Keratinocyte (primary cell): ENCODE data around the gene PCSK2. TPM values are rescaled to one million over a fixed set of nuclear protein-coding genes. Genes with fewer than 3 reads are reported as not detected.

Experiments used
- DNase-seq: peaks from one replicate; pipeline ENCODE4 v3.0.0-alpha.2; 2011; ENCODE audit warnings: low read depth, missing footprints, low spot score
- FAIRE-seq: peaks from 2 replicates; lab custom pipeline; 2011; peaks lifted over from hg19 to GRCh38; lab: Jason Lieb, UNC
- H2AFZ ChIP-seq: 2 replicates; pipeline ENCODE4 v1.6.0; 2012; ENCODE audit warnings: low read length, control low read depth, inconsistent platforms; ENCODE audit not compliant: control insufficient read depth
- H3K27ac ChIP-seq: 2 replicates; pipeline ENCODE4 v1.5.1; 2011; ENCODE audit warnings: low read length; ENCODE audit not compliant: control insufficient read depth, insufficient read depth
- H3K27me3 ChIP-seq: 3 replicates; pipeline ENCODE4 v1.6.0; 2011; ENCODE audit warnings: low read length; ENCODE audit not compliant: control insufficient read depth, insufficient read depth; ENCODE audit errors: extremely low read depth
- H3K36me3 ChIP-seq, 2 experiments: 2 replicates in 1 of 2; 3 replicates in 1 of 2; pipeline ENCODE4 v1.5.1; 2011; ENCODE audit warnings: low read length in 2 of 2, mild to moderate bottlenecking in 1 of 2; ENCODE audit not compliant: control insufficient read depth in 2 of 2, insufficient read depth in 2 of 2; ENCODE audit errors: extremely low read depth in 1 of 2
- H3K4me1 ChIP-seq: 3 replicates; pipeline ENCODE4 v1.5.1; 2011; ENCODE audit warnings: low read length; ENCODE audit not compliant: control insufficient read depth, insufficient read depth; ENCODE audit errors: extremely low read depth
- H3K4me2 ChIP-seq: 3 replicates; pipeline ENCODE4 v1.6.0; 2011; ENCODE audit warnings: low read depth, low read length; ENCODE audit not compliant: control insufficient read depth, insufficient read depth; ENCODE audit errors: extremely low read depth
- H3K4me3 ChIP-seq, 3 experiments: fragments of 200-600 bp in 1 of 3; sonication (generic) in 1 of 3; 2 replicates in 2 of 3; 3 replicates in 1 of 3; pipeline ENCODE4 v1.5.1; 2011 to 2016; ENCODE audit warnings: low read length in 3 of 3, mild to moderate bottlenecking in 3 of 3, control low read depth in 2 of 3, inconsistent platforms in 1 of 3, low read depth in 1 of 3, mixed read lengths in 1 of 3, mixed run types in 1 of 3, moderate library complexity in 1 of 3; ENCODE audit not compliant: control insufficient read depth in 2 of 3, insufficient read depth in 2 of 3; ENCODE audit errors: extremely low read depth in 1 of 3
- H3K79me2 ChIP-seq: 2 replicates; pipeline ENCODE4 v1.6.0; 2012; ENCODE audit warnings: low read length; ENCODE audit not compliant: control insufficient read depth, insufficient read depth
- H3K9ac ChIP-seq: 3 replicates; pipeline ENCODE4 v1.6.0; 2011; ENCODE audit warnings: low read length; ENCODE audit not compliant: control insufficient read depth, insufficient read depth; ENCODE audit errors: extremely low read depth
- H3K9me1 ChIP-seq: 3 replicates; pipeline ENCODE4 v1.6.0; 2011; ENCODE audit warnings: low read length; ENCODE audit not compliant: control insufficient read depth, insufficient read depth; ENCODE audit errors: extremely low read depth
- H3K9me3 ChIP-seq: 2 replicates; pipeline ENCODE4 v1.5.1; 2012; ENCODE audit warnings: low read depth, low read length; ENCODE audit not compliant: control insufficient read depth
- H4K20me1 ChIP-seq: 3 replicates; pipeline ENCODE4 v1.6.0; 2011; ENCODE audit warnings: low read length; ENCODE audit not compliant: control insufficient read depth, insufficient read depth; ENCODE audit errors: extremely low read depth
- EZH2 ChIP-seq: IDR thresholded peaks from one replicate; pipeline ENCODE4 v1.6.1; 2012; ENCODE audit warnings: inconsistent platforms, mild to moderate bottlenecking, low read length, moderate library complexity
- dilution Hi-C: fragments of 300-500 bp; cut with MboI; formaldehyde crosslinking; loops from one replicate; pipeline ENCODE4 v1.7.0; 2020; ENCODE audit warnings: low sequenced_read_pairs; ENCODE audit not compliant: extremely low pct_ligation_motif_present
- polyA plus RNA-seq, 5 experiments: library from polyadenylated mRNA; depleted of rRNA in 3 of 5; stranded (reverse) in 3 of 5; stranded (forward) in 1 of 5; unstranded in 1 of 5; fragments of >200 nt; gene quantifications; 1 replicate in 1 of 5; 2 replicates in 3 of 5; 3 replicates in 1 of 5; pipeline versions ENCODE4 v1.2.1 to v1.2.3, GENCODE V29; 2011 to 2012; ENCODE audit warnings: missing spikeins in 2 of 5, low read depth in 1 of 5, low replicate concordance in 1 of 5
- TF ChIP-seq, protein P1 (sequence below), 3 experiments: IDR thresholded peaks in 1 of 3; conservative IDR thresholded peaks in 1 of 3; optimal IDR thresholded peaks in 1 of 3; 2 replicates in 2 of 3; 3 replicates in 1 of 3; pipeline versions ENCODE3 to v1.5.1; 2011; ENCODE audit warnings: low read length in 3 of 3, mild to moderate bottlenecking in 3 of 3, moderate library complexity in 2 of 3, control low read depth in 1 of 3, inconsistent platforms in 1 of 3; ENCODE audit not compliant: insufficient read depth in 2 of 3; ENCODE audit errors: extremely low read depth in 1 of 3

The PCSK2 gene
- polyA plus RNA-seq, 1 donor (not counting 4 experiments of a cell fraction or from before 2014, with no cell fraction given), result not detected

DNA sequence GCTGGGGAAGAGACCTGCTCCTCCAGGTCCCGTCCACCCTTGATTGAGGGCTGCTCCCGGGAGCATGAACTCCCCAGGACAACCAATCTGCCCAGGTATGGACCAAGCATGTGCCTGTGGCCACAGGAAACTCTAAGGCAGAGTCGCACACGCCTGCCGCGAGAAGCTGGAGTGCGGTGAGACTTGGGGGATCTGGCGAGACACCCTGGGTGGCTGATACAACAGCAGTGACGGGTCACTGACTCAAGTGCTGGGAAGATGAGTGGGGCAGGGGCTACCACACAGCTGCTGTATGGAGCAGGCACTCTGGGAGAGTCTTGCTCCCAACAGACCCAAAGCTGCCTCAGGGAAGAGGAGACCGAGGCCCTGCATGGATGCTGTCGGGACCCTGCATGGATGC lies 264.2 kb downstream of the PCSK2 start:
- dilution Hi-C loops, result no loop called here
- DNase-seq, result no peak
- no peak overlapping the region for H3K27ac ChIP-seq
- TF ChIP-seq, protein P1, sequence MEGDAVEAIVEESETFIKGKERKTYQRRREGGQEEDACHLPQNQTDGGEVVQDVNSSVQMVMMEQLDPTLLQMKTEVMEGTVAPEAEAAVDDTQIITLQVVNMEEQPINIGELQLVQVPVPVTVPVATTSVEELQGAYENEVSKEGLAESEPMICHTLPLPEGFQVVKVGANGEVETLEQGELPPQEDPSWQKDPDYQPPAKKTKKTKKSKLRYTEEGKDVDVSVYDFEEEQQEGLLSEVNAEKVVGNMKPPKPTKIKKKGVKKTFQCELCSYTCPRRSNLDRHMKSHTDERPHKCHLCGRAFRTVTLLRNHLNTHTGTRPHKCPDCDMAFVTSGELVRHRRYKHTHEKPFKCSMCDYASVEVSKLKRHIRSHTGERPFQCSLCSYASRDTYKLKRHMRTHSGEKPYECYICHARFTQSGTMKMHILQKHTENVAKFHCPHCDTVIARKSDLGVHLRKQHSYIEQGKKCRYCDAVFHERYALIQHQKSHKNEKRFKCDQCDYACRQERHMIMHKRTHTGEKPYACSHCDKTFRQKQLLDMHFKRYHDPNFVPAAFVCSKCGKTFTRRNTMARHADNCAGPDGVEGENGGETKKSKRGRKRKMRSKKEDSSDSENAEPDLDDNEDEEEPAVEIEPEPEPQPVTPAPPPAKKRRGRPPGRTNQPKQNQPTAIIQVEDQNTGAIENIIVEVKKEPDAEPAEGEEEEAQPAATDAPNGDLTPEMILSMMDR (optimal IDR thresholded peaks at IDR 0.05 in 1 of 3, IDR thresholded peaks at IDR 0.05 in 1 of 3, conservative IDR thresholded peaks at IDR 0.05 in 1 of 3; ENCODE audit: extremely low read depth in 1 of 3, insufficient read depth in 2 of 3, low read length in 3 of 3), result no peak
- no peak for TF ChIP-seq EZH2
- H3K9me3 ChIP-seq, result no peaks in the 10 kb centered on the region
- H3K9ac ChIP-seq, result no peak overlapping the region
- H3K27me3 ChIP-seq, result no peaks in the 10 kb centered on the region
- H3K79me2 ChIP-seq, result no peaks in the 10 kb centered on the region
- H4K20me1 ChIP-seq, result no peaks in the 10 kb centered on the region
- H3K36me3 ChIP-seq, result no peaks in the 10 kb centered on the region
- no peak for FAIRE-seq
- H2AFZ ChIP-seq, result no peak overlapping the region
- no peaks in the 10 kb centered on the region for H3K4me1 ChIP-seq
- no peaks in the 10 kb centered on the region for H3K9me1 ChIP-seq
- no peak overlapping the region for H3K4me2 ChIP-seq
- H3K4me3 ChIP-seq, result no peak overlapping the region

DNA sequence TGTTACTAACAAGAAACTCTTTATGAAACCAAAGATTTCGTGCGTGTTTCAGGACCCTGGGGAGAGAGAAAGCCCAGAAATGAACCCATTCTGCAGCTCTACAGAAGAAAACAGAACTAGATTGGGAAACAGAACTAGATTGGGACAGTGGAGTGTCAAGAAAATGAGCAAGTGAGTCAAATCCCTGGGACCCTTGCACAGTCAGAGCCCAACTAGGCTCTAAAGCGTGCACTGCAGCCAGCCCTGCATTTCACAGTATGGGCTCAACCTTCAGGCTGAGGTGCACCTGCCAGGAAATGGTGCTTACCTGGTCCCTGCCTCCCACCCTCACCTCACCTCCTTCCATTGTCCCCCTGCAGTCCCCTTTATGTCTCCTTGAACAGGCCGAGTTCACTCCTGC lies 264.6 kb downstream of the PCSK2 start:
- H3K36me3 ChIP-seq, result no peaks in the 10 kb centered on the region
- H3K4me3 ChIP-seq, result no peak overlapping the region
- no peaks in the 10 kb centered on the region for H3K9me1 ChIP-seq
- no peak overlapping the region for H3K4me2 ChIP-seq
- dilution Hi-C loops, result no loop called here
- TF ChIP-seq, protein P1 (optimal IDR thresholded peaks at IDR 0.05 in 1 of 3, IDR thresholded peaks at IDR 0.05 in 1 of 3, conservative IDR thresholded peaks at IDR 0.05 in 1 of 3; ENCODE audit: extremely low read depth in 1 of 3, insufficient read depth in 2 of 3, low read length in 3 of 3), result no peak
- no peak for TF ChIP-seq EZH2
- no peak for FAIRE-seq
- H3K79me2 ChIP-seq, result no peaks in the 10 kb centered on the region
- H3K4me1 ChIP-seq, result no peaks in the 10 kb centered on the region
- H3K27ac ChIP-seq, result no peak overlapping the region
- no peaks in the 10 kb centered on the region for H3K27me3 ChIP-seq
- no peak for DNase-seq
- no peak overlapping the region for H3K9ac ChIP-seq
- no peaks in the 10 kb centered on the region for H3K9me3 ChIP-seq
- H4K20me1 ChIP-seq, result no peaks in the 10 kb centered on the region
- no peak overlapping the region for H2AFZ ChIP-seq
